NCI-H1417 treated with DMSO at 0.1 percent for 48 hours (cell line): Measurements from ENCODE around the gene MEIOSIN.
"Not testable (repeated sequence)": the region's sequence is repeated elsewhere in the genome, so short reads cannot be mapped to it uniquely, and the experiment has no call there.

ENCODE experiments used
- DNase-seq: peaks from one replicate; lab custom pipeline; 2025; lab: John Stamatoyannopoulos, UW

The MEIOSIN gene

GRCh38 chr19:45717983-45718650, 15.1 kb upstream of the MEIOSIN start:
- no peak for DNase-seq

- DNase-seq, result not testable (repeated sequence)
These were observed 13.2 kb upstream of the MEIOSIN start for GRCh38 chr19:45720065-45720464.

DNA sequence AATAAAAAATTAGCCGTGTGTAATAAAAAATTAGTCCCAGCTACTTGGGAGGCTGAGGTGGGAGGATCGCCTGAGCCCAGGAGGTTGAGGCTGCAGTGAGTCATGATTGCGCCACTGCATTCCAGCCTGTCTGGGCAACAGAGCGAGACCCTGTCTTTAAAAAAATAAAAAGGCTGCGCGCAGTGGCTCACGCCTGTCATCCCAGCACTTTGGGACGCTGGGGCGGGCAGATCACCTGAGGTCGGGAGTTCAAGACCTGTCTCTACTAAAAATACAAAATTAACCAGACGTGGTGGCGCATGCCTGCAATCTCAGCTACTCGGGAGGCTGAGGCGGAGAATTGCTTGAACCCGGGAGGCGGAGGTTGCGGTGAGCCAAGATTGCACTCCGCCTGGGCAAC, 4.6 kb upstream of the MEIOSIN start:
- DNase-seq, result not testable (repeated sequence)

GRCh38 chr19:45729800-45730290, 3.4 kb upstream of the MEIOSIN start:
- DNase-seq, result no peak

DNA sequence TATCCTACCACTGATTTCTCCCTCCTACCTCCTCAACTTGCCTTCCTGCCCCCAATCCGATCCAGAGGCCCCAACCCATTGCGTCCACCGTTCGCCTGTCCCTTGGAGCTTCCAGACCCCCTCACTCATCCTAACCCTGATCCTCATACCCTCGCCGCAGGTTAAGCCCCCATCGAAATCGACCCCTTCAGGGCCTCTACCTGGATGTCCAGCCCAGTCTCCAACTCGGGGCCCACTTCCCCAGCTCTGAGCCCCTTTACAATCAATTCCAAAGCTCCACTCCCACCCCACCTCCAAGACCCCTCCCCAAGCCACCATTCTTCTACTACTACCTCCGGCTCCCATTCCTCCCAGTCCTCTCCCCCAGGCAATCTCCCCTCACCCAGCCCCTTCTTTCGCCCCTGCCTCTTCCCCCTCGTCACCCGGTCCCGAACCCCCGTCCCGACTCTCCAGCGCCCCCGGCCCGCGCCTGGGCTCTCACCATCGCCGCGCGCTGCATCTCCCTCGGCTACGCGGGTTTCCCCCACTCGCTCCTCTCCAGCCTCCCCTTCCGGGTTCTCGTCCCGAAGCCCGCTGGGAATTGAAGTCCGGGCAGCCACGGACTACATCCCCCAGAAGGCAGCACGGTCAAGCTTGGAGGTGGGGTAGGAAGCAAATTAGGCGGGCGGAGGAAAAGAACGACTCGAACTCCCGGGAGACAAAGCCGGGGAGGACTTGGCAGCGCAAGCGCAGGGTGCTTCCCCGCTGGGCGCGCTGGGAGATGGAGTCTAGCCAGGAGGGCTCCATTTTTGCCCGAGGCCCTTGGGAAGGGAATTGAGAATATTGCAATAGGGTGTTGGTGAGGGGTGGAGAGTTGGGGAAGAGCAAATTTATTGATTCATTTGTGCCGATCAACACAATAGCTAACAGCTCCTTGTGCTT, 2.6 kb upstream of the MEIOSIN start, which contains the start of gene FBXO46:
TSS of gene FBXO46 (minus strand) at position 529 of the 921 bp plus-strand sequence. CDS start 17,401 bp downstream, outside the sequence.
- peak; percentile 93 for DNase-seq

GRCh38 chr19:45739498-45740439, 6.5 kb downstream of the MEIOSIN start:
- DNase-seq, result no peak

GRCh38 chr19:45742969-45743368, 9.7 kb downstream of the MEIOSIN start:
- DNase-seq, result no peak

- no peak for DNase-seq
These were observed 12.4 kb downstream of the MEIOSIN start for GRCh38 chr19:45745606-45746005.

DNA sequence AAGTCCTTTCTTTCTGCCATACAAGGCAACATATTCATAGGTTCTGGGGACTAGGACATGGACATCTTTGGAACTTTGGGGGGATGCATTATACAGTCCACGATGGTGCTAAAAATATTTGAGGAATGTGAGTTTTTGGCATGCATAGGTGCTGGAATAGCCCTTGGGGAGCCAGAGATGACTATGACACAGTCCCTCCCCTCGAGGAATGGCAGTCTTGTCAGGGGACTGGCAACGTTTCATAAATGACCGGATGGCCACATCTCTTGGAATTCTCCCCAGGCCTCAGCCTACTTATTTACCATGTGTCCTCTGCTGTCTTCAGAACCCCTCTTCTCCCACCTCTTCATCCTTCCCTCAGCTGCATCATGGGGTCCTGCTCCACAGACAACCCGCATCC, 13.6 kb downstream of the MEIOSIN start:
- DNase-seq, result no peak

DNA sequence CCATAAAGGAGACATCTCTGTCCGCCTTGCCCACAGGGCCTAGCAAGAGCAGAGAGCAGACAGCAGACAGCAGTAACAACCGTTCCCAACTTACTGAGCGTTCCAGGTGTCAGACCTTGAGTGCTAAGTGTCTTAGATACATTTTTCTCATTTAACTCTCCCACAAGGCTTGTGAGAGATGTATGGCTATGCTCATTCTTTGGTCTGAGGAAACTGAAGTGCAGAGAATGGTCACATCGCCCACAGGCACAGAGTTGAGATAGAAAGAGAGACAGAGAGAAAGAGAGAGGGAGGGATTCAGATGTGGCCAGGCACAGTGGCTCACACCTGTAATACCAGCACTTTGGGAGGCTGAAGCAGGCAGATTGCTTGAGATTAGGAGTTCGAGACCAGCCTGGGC, 14.3 kb downstream of the MEIOSIN start:
- DNase-seq, result no peak

GRCh38 chr19:45751483-45751882, 18.2 kb downstream of the MEIOSIN start:
- DNase-seq, result not testable (repeated sequence)

DNA sequence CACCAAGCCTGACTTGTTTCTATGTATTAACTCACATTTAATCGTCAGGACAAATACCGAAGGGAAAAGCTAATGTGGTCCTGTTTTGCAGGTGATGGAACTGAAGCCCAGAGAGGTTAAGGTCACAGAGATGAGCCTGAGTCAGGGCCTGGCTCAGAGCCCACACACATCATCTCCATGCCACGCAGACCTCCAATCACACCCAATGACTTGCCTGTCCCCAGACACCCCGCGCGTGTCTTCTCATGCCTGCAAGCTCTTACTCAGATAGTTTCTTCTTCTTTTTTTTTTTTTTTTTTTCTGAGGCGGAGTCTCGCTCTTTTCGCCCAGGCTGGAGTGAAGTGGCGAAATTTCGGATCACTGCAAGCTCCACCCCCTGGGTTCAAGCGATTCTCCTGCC, 19.4 kb downstream of the MEIOSIN start:
- DNase-seq, result no peak

DNA sequence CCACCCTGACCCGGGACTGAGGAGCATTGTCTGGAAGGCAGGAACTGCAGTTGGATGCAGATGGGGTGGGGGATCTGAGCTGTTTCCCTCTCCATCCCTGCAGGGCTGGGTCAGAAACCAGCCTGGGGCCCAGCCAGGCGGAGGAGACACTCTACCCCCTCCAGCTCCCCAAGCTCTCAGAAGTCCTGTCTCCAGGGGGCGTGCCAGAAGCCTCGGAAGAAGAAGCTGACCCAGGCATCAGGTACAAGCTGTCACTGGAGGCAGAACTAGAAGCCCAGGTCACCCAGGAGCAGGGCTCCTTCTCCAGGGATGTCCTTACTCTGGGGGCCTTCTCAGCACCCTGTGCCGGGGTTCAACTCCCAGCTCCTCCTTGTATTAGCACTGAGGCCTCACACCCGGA, 20.3 kb downstream of the MEIOSIN start:
- DNase-seq, result no peak

DNA sequence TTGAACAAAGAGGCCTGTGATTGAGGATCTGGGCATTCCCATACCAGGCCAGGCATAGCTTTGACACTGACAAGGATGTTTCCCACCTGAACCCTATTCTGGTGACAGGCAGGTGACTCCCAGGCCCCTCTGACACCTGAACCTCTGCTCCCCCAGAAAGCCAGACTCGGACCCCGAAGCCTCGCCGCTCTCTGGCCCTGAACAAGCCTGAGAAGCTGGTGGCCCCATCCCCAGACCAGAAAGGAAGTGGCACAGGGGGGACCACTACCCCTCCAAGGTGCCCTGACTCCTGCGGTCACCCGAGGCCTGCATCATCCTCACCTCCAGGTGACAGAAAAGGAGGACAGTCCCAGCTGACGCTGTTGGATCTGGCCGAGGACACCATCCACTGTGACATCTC, 21.1 kb downstream of the MEIOSIN start:
- DNase-seq, result no peak

- DNase-seq, result no peak
These were observed 24.5 kb downstream of the MEIOSIN start for GRCh38 chr19:45757695-45758094.

DNA sequence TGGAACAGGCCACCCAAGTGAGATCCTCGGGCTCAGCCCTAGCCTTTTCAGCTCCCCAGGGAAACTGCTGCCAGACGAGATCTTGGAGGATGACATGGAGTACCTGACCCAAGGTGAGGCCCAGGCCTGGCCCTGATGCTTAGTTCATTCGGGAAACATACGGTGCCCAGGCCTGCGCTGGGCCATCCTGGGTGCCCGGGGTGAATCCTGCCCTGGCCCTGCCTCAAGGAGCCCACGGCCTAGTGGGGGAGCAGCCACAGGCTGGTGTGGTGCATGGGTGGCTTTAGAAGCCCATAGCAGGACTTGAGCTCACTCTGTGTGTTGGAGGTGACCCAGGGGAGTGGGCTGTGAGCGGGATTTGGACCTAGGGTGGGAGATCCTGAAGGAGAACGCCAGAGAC, 25.7 kb downstream of the MEIOSIN start:
- DNase-seq, result no peak

GRCh38 chr19:45761714-45762113, 28.5 kb downstream of the MEIOSIN start:
- no peak for DNase-seq

GRCh38 chr19:45762870-45763631, 29.8 kb downstream of the MEIOSIN start:
- DNase-seq, result no peak

GRCh38 chr19:45763691-45764294, 30.6 kb downstream of the MEIOSIN start:
- no peak for DNase-seq

DNA sequence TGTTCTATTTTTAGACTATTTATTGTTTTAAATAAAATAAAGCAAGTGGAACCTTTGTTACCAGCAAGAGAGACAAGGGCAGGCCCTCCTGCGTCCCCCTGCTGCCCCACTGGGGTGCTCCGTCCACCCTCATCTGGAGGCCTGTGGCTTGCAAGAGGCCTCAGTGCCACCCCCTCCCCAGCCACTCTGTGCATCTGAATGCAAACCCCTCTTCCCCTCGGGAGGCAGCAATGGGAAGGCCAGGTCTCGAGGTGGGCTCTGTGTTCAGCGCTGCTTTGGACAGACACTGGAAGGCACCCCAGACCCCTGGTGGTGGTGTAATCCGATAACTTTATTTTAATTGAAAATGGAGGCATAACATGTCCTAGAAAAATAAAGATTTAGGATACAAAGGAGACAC, 31.2 kb downstream of the MEIOSIN start:
- DNase-seq, result no peak
